Loucy (cell line): ENCODE measurements around the gene VWDE.

Experiments
- CTCF ChIP-seq: fragments of 200-600 bp; sonication (generic); conservative IDR thresholded peaks from 2 replicates; pipeline ENCODE4 v1.5.1; 2014; ENCODE audit warnings: mild to moderate bottlenecking, antibody characterized with exemption, low read length
- EZH2phosphoT487 ChIP-seq: fragments of 200-600 bp; IDR thresholded peaks from 2 replicates; pipeline ENCODE4 v1.6.1; 2018; ENCODE audit warnings: antibody characterized with exemption, mild to moderate bottlenecking, moderate library complexity, borderline replicate concordance

- TF ChIP-seq CTCF (no peak), EZH2phosphoT487 (no peak)
Measured at GRCh38 chr7:12440229-12440628, 36.6 kb upstream of the VWDE start.
